ENCODE data around the gene SPOP.

DNA sequence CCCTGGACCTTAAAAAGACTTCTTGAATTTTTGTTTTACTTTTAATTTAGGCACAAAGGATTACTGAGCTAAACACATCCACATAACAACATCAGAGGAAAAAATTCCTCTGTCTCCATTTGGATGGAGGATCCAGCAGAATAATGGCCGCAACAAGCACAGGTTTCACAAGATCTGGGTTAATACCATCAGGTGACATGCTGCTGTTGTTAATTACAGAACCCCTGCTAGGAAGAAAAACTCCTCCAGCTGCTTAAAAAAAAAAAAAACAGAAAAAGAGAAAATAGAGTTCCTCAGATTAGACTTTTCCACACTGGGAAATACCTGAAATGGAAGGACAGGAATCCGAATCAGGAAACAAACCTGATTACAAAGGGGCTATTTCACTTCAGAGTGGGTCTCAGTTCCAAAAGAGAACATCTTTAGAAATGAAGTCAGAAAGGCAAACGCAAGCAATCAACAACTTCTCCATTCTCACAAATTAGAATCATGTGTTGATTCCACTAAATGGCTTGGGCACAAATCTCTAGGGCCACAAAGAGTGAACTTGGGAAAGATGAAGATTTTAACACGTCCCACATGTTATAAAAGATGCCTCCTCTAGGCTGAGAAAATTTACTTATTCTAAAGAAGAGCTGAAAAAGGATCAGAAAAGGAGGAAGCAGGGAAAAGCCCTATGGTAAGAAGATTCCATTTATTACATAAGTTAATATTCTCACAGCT lies 44.0 kb downstream of the SPOP start:
- TF ChIP-seq, protein P1, sequence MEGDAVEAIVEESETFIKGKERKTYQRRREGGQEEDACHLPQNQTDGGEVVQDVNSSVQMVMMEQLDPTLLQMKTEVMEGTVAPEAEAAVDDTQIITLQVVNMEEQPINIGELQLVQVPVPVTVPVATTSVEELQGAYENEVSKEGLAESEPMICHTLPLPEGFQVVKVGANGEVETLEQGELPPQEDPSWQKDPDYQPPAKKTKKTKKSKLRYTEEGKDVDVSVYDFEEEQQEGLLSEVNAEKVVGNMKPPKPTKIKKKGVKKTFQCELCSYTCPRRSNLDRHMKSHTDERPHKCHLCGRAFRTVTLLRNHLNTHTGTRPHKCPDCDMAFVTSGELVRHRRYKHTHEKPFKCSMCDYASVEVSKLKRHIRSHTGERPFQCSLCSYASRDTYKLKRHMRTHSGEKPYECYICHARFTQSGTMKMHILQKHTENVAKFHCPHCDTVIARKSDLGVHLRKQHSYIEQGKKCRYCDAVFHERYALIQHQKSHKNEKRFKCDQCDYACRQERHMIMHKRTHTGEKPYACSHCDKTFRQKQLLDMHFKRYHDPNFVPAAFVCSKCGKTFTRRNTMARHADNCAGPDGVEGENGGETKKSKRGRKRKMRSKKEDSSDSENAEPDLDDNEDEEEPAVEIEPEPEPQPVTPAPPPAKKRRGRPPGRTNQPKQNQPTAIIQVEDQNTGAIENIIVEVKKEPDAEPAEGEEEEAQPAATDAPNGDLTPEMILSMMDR (IDR thresholded peaks at IDR 0.05) = no peak
- TF ChIP-seq POLR2A (IDR thresholded peaks at IDR 0.05) = no peak
